Panc1 (cell line): ENCODE measurements around the gene MPRIP.

Experiments used
- POLR2AphosphoS5 ChIP-seq: IDR thresholded peaks from 2 replicates; pipeline ENCODE4 v1.6.1; 2012; ENCODE audit warnings: mild to moderate bottlenecking, low read depth, low read length, moderate library complexity
- TCF7L2 ChIP-seq: IDR thresholded peaks from 2 replicates; pipeline ENCODE4 v1.6.1; 2011; ENCODE audit warnings: mild to moderate bottlenecking, low read depth, low read length, inconsistent platforms
- TF ChIP-seq, protein P1 (sequence below): fragments of 450-650 bp; IDR thresholded peaks from 2 replicates; pipeline ENCODE4 v1.5.1; 2017; ENCODE audit warnings: mild to moderate bottlenecking
- TF ChIP-seq, protein P2 (sequence below), 2 experiments: IDR thresholded peaks; 2 replicates each; pipeline ENCODE4 v1.6.1; 2011 to 2012; ENCODE audit warnings: low read depth in 2 of 2, control low read depth in 1 of 2, low read length in 1 of 2, mild to moderate bottlenecking in 1 of 2, moderate library complexity in 1 of 2; ENCODE audit not compliant: insufficient read depth in 1 of 2

DNA sequence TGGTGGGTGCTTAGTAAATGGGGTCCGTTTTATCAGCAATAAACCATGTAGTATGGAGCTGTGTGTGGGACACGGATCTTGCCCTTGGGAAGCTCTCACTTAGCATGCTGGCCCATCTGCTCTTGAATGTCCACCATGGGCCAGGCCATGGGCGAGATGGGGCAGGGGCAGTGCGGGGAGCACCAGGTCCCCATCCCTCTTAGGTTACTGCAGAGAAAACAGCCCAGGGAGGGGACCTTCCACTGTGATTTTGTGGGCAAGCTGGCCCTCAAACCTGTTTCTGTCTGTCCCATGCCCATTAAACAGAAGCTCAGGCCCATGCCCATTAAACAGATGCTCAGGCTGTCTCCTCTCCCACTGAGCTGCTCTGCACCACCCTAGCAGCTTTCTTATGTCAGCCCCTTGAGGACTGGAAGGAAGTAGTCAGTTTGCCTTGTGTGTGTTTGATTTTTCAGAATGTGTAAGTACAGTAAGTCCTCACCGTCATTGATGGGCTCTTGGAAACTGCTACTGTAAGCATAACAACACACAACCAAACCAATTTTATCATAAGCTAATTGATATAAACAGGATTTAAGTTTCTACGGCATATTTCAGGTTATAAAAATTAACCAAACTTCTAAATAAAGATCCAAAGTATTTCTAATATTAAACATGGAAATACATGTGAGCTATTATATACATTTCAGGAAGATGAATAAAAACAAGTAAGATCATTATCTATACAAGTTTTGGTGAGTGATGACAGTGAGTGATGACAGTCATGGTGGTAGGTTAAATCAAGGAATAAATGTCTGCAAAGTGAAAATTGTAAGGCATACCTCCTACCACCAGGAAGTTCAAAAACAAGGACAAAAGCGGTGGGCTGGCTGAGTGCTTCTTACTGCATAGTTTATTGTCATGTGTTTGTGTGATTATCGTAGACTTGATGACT is 11.5 kb downstream of the MPRIP start:
- no peak for TF ChIP-seq POLR2AphosphoS5
- TF ChIP-seq, protein P1, sequence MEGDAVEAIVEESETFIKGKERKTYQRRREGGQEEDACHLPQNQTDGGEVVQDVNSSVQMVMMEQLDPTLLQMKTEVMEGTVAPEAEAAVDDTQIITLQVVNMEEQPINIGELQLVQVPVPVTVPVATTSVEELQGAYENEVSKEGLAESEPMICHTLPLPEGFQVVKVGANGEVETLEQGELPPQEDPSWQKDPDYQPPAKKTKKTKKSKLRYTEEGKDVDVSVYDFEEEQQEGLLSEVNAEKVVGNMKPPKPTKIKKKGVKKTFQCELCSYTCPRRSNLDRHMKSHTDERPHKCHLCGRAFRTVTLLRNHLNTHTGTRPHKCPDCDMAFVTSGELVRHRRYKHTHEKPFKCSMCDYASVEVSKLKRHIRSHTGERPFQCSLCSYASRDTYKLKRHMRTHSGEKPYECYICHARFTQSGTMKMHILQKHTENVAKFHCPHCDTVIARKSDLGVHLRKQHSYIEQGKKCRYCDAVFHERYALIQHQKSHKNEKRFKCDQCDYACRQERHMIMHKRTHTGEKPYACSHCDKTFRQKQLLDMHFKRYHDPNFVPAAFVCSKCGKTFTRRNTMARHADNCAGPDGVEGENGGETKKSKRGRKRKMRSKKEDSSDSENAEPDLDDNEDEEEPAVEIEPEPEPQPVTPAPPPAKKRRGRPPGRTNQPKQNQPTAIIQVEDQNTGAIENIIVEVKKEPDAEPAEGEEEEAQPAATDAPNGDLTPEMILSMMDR: no peak
- TF ChIP-seq, protein P2, sequence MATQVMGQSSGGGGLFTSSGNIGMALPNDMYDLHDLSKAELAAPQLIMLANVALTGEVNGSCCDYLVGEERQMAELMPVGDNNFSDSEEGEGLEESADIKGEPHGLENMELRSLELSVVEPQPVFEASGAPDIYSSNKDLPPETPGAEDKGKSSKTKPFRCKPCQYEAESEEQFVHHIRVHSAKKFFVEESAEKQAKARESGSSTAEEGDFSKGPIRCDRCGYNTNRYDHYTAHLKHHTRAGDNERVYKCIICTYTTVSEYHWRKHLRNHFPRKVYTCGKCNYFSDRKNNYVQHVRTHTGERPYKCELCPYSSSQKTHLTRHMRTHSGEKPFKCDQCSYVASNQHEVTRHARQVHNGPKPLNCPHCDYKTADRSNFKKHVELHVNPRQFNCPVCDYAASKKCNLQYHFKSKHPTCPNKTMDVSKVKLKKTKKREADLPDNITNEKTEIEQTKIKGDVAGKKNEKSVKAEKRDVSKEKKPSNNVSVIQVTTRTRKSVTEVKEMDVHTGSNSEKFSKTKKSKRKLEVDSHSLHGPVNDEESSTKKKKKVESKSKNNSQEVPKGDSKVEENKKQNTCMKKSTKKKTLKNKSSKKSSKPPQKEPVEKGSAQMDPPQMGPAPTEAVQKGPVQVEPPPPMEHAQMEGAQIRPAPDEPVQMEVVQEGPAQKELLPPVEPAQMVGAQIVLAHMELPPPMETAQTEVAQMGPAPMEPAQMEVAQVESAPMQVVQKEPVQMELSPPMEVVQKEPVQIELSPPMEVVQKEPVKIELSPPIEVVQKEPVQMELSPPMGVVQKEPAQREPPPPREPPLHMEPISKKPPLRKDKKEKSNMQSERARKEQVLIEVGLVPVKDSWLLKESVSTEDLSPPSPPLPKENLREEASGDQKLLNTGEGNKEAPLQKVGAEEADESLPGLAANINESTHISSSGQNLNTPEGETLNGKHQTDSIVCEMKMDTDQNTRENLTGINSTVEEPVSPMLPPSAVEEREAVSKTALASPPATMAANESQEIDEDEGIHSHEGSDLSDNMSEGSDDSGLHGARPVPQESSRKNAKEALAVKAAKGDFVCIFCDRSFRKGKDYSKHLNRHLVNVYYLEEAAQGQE (IDR thresholded peaks at IDR 0.05; ENCODE audit: insufficient read depth in 1 of 2, low read depth in 2 of 2, low read length in 1 of 2): no peak
- no peak for TF ChIP-seq TCF7L2
